NCI-H2107 treated with DMSO at 0.1 percent for 48 hours (cell line): ENCODE measurements around the gene C16orf87.

Source experiments
- DNase-seq: peaks from one replicate; lab custom pipeline; 2025; ENCODE audit not compliant: unreplicated experiment; lab: John Stamatoyannopoulos, UW

Gene C16orf87

DNA sequence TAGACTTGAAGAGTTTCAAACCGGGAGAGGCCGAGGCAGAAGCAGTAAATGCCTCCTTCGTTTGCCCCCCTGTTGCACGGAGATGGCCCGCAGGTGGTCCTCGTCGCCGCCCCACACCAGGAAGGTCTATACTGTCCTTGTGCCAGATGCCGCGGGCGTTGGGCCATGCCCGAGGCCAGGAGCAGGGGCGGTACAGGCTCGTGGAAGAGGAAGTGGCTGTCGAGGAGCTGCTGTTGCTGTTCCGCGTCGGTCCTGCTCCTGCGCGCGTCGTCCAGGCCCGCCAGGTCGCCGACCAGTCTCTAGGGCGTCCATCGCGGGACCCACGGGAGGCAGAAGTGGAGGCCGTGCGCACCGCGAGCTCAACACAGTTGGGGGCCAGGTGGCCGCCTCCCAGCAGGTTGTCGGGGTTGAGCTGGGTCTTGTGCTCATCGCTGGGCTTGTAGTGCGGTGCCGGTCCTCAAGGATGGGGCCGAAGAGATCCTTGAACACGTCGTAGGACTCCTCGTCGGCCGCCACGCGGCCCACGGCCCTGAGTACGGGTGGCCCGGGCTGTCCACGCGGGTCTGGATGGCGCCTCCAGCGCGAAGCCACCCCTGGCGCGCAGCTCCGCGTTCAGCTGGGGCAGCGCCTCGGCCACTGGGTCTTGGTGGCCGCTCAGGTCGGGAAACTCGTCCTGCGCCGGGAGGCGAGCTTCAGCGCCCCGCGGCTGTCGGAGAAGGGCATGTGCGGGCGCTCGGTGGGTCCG is 13.1 kb upstream of the C16orf87 start:
- DNase-seq: no peak

DNA sequence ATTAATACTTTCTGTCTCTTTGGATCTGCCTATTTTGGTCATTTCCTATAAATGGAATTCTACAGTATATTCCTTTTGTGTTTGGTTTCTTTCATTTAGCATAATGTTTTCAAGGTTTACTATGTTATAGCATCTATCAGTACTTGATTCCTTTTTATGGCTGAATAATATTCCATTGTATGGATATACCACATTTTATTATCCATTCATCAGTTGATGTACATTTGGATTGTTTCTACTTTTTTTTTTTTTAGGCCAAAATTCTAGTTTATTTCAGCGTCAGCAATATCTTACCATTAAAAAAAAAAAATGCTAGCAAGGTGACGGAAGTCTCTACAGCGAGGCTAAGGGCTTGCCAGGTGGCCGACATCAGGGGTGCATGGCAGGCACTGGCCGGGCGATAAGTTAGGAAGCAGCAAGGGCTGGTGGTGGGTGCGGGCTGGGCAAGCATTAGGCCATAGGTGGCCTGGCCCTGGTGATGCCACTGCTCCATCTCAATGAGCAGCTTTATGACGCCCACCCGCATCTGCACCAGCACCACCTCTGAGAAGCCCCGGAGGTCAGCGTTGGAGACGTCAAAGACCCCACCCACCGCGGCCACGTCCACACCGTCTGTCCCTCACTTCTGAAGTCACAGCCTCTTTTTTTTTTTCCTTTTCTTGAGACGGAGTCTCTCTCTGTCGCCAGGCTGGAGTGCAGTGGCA is 11.4 kb upstream of the C16orf87 start:
- no peak for DNase-seq

DNA sequence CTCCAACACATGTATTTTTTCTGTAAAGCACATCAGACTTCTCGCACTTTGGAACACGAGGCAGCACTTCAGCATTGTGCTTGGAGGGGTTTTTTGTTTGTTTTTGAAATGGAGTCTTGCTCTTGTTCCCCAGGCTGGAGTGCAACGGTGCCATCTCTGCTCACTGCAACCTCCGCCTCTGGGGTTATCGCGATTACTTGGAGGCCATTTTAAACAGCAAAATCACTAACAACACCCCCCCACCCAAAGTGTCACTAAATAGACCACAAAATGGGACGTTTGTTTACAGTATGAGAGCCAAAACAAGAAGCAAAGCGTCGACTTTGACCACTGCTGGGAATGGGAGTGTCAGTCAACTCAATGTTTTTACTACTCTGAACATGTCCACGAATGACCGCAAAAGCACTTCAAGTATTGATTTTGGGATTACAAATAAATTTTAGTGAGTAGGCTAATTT is 9.0 kb upstream of the C16orf87 start:
- DNase-seq: peak; percentile 25

DNA sequence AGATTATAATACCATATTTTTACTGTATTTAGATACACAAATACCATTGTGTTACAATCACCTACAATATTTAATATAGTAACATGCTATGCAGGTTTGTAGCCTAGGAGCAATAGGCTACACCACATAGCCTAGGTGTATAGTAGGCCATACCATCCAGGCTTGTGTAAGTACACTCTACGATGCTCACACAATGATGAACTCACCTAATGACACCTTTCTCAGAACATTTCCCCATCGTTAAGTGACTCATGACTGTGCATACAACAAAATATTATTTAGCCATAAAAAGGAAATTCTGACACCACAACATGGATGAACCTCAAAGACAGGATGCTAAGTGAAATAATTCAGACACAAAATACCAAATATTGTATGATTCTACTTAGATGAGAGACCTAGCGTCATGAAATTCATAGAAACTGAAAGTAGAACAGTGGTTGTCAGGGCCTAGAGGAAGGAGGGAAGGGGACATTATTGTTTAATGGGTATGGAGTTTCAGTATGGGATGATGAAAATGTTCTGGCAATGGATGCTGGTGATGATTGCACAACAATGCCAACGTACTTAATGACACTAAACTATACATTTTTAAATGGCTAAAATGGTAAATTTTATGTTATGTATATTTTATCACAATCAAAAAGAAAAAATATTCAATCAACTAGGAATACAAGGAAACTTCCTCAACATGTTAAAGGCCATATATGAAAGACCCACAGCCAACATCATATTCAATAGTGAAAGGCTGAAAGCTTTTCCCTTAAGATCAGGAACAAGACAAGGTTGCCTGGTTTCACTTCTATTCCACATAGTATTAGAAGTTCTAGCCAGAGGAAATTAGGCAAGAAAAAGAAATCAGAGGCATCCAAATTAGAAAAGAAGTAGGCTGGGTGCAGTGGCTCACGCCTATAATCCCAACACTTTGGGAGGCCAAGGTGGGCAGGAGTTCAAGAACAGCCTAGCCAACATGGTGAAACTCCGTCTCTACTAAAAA is 5.9 kb upstream of the C16orf87 start:
- DNase-seq: no peak

DNA sequence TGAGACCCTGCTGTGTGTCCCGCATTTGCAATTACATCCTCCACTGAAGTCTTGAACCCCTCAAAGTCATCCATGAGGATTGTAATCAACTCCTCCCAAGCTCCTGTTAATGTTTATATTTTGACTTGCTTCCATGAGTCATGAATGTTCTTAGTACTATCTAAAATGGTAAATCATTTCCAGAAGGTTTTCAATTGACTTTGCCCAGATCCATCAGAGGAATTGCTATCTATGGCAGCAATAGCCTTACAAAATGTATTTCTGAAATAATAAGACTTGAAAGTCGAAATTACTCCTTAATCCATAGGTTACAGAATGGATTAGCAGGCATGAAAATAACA is 2.5 kb upstream of the C16orf87 start:
- no peak for DNase-seq

DNA sequence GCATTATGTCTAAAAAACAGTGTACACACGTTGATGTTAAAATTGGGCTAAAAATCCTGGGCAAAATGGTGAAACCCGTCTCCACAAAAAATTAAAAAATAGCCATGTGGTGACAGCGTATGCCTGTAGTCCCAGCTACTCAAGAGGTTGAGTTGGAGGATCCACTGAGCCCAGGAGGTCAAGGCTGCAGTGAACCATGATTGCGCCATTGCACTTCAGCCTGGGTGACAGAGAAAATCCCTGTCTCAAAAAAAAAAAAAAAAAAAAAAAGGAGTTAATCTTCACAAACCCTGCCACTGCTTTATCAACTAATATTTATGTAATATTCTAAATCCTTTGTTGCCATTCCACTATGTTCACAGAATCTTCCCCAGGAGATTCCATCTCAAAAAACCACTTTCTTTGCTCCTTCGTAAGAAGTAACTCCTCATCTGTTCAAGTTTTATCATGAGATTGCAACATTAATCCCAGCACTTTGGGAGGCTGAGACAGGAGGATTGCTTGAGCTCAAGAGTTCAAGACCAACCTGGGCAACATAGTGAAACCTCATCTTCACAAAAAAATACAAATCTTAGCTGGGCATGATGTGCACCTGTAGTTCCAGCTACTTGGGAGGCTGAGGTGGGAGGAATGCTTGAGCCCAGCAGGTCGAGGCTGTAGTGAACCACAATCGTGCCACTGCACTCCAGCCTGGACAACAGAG is 1.9 kb upstream of the C16orf87 start:
- no peak for DNase-seq

DNA sequence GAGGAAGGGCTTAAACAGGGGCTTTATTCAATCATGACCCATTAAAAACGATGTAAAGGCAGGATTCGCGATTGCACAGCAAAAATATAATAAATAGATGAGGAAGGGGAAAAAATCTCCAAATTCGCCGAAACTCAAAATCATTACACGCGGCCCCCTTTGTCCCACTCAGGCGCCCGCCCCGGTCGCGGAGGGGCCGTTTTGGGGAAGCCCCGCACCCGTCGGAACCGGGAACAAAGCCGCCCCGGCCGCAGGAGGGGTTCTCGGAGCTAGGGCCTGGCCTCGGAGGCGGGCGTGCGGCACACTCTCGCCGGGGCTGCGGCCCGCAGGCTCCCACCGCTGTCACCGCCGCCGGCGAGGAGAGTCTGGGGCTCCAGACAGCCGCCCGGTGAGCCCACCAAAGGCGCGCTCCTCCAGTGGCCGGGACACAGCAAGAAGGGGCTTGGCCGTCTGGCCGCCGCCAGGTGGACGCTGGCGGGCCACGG is 521 bp downstream of the C16orf87 start:
- DNase-seq: no peak

DNA sequence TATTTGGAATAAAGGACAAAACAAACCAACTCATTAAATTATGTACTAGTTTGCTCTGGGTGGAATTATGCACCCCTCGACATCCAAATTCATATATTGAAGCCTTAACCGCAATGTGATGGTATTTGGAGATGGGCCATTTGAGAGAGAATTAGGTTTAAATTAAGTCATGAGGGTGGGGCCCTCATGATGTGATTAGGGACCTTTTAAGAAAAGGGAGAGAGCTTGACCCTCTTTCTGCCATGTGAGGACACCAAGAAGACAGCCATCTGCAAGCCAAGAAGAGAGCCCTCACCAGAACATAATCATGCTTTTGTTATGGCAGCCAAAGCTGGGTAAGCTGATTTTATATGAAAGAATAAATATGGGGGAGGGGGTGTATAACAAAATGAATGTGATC is 2.0 kb downstream of the C16orf87 start:
- DNase-seq: no peak

DNA sequence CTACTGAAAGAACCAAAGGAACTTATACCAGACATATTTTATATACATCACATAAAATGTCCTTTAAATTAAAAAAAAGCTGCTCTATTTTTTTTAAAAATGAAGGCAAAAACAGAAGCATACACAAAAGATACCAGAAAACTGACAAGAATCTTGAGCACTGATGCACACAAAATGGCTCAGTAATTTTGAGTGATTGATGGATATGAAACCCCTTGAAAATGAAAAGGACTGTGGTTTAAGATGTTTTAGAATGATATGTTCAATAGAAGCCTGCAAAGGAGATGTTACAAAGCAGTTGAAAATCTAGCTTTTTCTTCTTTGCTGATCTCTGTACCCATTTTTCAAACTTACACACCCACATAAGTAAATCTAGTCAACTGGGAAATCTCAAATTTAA is 2.7 kb downstream of the C16orf87 start:
- no peak for DNase-seq

DNA sequence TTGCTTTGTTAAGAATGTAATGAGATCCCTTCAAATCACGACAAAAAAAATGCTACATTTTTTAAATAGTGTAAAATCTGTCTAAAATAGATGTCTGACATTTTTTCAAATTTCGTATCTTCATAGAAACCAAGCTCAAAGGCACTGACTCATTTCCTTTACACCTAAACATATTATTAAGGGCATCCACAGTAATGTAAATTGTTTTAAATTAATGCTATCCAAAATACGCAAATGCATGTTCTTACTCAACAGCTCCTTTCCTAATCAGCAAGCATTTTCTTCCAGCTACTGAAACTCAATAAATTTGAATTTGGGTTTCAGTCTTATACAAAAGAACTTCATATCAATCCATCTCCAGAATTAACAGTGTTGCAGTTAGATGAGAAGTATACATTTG is 4.3 kb downstream of the C16orf87 start:
- DNase-seq: no peak

DNA sequence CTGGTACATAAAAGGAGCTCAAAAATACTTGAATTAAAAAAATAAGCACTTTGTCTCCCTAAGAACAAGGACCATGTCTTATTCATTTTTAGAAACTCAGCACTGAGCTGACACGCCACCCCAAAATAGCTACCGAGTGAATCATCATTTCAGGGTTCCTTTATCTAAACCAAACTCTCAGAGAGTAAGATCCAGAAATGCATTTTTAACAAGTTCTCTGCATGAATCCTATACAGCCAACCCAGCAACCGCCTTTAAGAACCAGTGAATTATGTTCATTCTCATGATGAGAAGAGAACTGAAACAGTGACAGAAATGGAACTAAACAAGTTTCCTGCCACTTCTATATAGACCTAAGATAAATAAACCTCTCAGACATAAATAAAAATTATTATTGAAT is 8.7 kb downstream of the C16orf87 start:
- no peak for DNase-seq

DNA sequence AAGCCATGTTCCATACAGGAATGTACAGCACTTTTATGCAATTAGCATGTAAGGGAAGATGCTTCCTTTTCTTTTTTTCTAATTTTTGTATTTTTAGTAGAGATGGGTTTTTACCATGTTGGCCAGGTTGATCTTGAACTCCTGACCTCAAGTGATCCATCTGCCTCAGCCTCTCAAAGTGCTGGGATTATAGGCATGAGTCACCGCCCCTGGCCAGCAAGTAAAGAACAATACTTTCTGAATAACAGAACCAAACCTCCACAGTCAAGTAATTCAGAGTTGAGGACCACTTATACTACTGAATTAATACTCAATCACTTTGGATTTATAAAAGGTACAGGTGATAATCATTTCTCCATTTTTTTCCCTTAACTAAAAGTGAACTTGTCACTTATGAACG is 13.0 kb downstream of the C16orf87 start:
- no peak for DNase-seq

DNA sequence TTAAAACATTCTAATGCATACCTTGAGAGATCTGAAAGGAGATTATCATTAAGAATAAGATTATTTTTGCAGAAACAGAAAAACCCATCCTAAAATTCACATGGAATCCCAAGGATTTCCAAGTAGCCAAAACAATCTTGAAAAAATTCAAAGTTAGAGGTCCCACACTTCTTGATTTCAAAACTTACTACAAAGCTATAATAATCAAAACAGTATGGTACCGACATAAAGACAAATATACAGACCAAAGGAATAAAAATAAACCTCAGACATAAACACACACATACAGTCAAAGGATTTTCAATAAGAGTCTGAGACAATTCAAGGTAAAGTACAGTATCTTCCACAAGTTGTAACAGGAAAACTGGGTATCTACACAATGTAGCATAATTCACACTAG is 16.2 kb downstream of the C16orf87 start:
- no peak for DNase-seq

DNA sequence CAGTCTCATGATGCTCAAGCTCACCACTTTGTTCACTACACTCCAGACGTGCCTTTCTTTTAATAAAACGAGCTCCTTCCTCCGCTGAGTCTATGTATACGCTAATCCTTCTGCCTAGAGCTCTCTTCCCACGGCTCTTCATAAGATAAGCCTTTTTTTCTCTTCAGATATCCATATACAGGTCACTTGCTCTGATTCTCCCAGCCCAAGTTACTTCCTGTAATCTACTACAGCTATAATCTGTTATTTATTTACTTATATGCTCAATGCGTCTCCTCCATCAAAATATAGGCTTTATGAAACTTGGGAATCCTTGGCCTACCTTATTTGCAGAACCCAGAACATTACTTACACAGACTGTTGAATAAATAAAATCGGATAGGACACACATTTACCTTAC is 17.4 kb downstream of the C16orf87 start:
- DNase-seq: no peak

DNA sequence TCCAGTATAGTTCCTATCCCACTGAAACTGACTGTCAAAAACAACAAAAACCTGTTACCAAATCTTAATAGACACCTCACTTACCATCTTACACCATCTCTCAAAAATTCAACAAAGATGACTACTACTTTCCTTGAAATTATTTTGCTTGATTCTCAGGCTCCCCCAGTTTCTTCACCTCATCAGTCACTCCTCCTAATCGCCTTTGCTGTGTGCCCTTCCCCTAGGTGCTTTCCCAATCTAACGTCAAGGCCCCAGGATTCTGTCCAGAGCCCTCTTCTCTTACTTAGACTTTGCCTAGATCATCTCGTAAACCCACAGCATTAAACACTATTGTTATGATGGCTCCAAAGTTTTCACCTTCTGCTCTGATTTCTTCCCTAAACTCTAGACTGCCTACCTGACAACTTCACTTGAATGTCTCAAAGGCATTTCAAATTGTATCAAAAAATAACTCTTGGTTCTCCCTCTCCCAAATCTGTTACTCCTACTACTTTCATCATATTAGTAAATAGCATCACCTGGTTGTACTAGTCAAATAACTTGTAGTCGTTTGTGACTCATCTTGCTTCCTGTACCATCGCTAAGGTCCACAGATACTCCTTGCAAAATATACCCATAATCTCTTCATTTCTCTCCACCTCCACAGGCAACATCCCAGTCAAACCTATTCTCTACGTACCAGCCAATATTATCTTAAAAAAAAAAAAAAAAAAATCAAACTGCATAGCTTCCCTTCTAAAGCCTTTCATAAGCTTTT is 18.0 kb downstream of the C16orf87 start:
- DNase-seq: no peak

DNA sequence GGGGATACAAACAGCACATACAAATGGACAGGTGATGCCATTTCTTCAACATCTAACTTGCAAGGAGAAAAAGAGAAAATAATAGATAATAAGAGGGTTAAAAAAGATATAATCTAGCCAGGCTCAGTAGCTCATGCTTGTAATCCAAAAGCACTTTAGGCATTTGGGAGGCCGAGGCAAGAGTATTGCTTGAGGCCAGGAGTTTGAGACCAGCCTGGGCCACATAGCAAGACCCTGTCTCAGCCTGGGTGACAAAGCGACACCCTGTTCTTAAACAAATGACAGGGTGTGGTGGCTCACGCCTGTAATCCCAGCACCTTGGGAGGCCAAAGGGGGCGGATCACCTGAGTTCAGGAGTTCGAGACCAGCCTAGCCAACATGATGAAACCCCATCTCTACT is 19.3 kb downstream of the C16orf87 start:
- no peak for DNase-seq

DNA sequence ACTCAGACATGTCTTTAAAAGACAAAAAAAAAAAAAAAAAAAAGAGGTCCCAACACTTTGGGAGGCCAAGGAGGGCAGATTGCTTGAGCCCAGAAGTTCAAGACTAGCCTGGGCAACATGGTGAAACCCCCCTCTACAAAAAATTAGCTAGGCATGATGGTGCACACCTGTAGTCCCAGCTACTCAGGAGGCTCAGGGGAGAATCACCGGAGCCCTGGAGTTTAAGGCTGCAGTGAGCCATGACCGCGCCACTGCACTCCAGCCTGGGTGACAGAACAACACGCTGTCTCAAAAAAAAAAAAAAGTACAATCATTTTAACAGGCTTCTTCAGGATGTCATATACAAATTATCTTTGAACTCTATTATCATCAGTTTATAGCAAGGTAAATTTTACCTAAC is 22.0 kb downstream of the C16orf87 start:
- DNase-seq: no peak

DNA sequence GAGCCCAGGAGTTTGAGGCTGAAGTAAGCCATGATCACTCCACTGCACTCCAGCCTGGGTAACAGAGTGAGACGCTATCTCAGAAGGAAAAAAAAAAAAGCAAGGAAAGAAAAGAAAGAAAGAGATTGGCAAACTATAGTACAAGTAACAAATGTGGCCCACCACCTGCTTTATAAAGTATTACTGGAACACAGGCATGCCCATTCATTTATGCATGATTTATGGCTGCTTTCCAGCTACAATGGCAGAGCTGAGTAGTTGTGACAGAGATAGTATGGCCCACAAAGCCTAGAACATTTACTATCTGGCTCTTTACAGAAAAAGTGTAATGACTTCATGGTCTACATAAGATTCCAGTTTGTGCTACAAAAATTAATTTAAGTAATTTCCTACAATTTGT is 23.6 kb downstream of the C16orf87 start:
- no peak for DNase-seq

DNA sequence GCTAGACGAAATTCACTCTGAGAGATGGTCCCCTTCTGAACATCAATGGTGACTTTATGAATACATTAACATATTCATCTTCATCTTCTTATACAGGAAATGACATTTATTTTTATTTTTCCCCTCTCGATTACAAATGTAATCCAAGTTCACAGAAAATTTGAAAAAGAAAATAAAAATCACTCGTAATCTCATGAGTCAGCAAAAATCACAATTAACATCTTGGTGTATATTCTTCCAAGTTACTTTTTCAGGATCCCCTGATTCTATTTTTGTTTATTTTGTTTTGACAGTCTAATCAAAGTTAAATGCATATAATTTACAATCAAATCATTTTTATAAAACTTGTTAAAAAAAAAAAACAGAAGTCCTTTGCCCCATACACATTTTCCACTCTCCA is 27.6 kb downstream of the C16orf87 start:
- no peak for DNase-seq

DNA sequence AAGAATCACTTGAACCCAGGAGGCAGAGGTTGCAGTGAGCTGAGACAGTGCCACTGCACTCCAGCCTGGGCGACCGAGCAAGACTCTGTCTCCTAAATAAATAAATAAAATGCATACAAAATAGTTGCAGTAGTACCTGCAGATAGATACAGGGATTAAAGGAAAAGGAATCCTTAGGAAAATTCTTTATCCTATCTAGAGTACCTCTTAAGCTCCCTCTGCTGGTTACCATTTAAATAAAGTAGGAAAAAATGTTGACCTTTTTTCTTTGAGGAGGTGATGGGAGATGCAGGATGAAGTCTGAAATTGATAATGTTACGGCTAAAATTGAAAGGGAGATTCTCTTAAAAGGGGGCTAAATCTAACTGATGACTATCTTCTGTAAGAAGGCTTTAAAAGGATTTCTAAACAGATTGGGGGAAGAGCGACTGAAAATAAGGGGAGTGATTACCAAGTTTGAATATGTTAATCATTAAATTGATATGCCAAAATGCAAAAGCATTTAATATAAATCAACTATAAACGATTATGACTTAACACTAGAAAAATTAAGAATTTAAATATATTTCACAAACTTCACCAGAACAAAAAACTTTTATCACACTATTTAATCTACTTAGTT is 29.4 kb downstream of the C16orf87 start:
- peak; percentile 63 for DNase-seq
